GM18951 (cell line): Measurements from ENCODE around the gene RFX2.

Experiments
- POLR2A ChIP-seq: IDR thresholded peaks from 4 replicates; pipeline ENCODE4 v1.6.1; 2011; ENCODE audit warnings: mild to moderate bottlenecking; ENCODE audit not compliant: insufficient read length, insufficient read depth; ENCODE audit errors: extremely low read depth
- in situ Hi-C: fragments of 300-500 bp; cut with MboI; formaldehyde crosslinking; loops from one replicate; pipeline ENCODE4 v1.12.0; 2022; ENCODE audit warnings: low sequenced_read_pairs, mixed read lengths, inconsistent platforms; ENCODE audit not compliant: unreplicated experiment

The RFX2 gene

GRCh38 chr19:6066661-6067646 lies 43.3 kb downstream of the RFX2 start:
- no peak for TF ChIP-seq POLR2A
- in situ Hi-C loops = no loop called here

GRCh38 chr19:6065685-6066374 lies 44.5 kb downstream of the RFX2 start:
- no peak for TF ChIP-seq POLR2A
- in situ Hi-C loops = no loop called here

- in situ Hi-C loops = loop anchor here (5.0 kb wide), 1 partner anchor 58 kb away; no protein-coding TSS in a partner anchor
- TF ChIP-seq POLR2A = no peak
Observed at GRCh38 chr19:6064336-6065073, 45.8 kb downstream of the RFX2 start.

- TF ChIP-seq POLR2A = no peak
- in situ Hi-C loops = loop anchor here (5.0 kb wide), 1 partner anchor 59 kb away; no protein-coding TSS in a partner anchor
Observed at GRCh38 chr19:6063576-6064335, 46.5 kb downstream of the RFX2 start.

GRCh38 chr19:6062961-6063575 lies 47.2 kb downstream of the RFX2 start:
- no peak for TF ChIP-seq POLR2A
- in situ Hi-C loops = loop anchor here (5.0 kb wide), 1 partner anchor 59 kb away; no protein-coding TSS in a partner anchor

- in situ Hi-C loops = loop anchor here (5.0 kb wide), 1 partner anchor 60 kb away; no protein-coding TSS in a partner anchor
- TF ChIP-seq POLR2A = no peak
Observed at GRCh38 chr19:6062274-6062673, 48.0 kb downstream of the RFX2 start.

GRCh38 chr19:6061376-6062130 lies 48.7 kb downstream of the RFX2 start:
- no peak for TF ChIP-seq POLR2A
- in situ Hi-C loops = loop anchor here (5.0 kb wide), 1 partner anchor 61 kb away; no protein-coding TSS in a partner anchor

GRCh38 chr19:6060600-6061375 lies 49.5 kb downstream of the RFX2 start:
- in situ Hi-C loops = loop anchor here (5.0 kb wide), 1 partner anchor 62 kb away; no protein-coding TSS in a partner anchor
- TF ChIP-seq POLR2A = no peak

GRCh38 chr19:6059988-6060599 lies 50.2 kb downstream of the RFX2 start:
- TF ChIP-seq POLR2A = no peak
- in situ Hi-C loops = loop anchor here (5.0 to 10.0 kb wide), 2 partner anchors 62 to 245 kb away; no protein-coding TSS in a partner anchor

- TF ChIP-seq POLR2A = no peak
- in situ Hi-C loops = loop anchor here (10.0 kb wide), 1 partner anchor 245 kb away; no protein-coding TSS in a partner anchor
Observed at GRCh38 chr19:6059396-6059947, 50.8 kb downstream of the RFX2 start.
